HG03439 (cell line): ENCODE results near the gene NCBP3.

Experiments used
- ATAC-seq: cut with Tn5 transposase; IDR thresholded peaks from one replicate; pipeline ENCODE4 v1.9.1; 2021; ENCODE audit warnings: mild to moderate bottlenecking, moderate library complexity; ENCODE audit not compliant: unreplicated experiment

NCBP3 gene

DNA sequence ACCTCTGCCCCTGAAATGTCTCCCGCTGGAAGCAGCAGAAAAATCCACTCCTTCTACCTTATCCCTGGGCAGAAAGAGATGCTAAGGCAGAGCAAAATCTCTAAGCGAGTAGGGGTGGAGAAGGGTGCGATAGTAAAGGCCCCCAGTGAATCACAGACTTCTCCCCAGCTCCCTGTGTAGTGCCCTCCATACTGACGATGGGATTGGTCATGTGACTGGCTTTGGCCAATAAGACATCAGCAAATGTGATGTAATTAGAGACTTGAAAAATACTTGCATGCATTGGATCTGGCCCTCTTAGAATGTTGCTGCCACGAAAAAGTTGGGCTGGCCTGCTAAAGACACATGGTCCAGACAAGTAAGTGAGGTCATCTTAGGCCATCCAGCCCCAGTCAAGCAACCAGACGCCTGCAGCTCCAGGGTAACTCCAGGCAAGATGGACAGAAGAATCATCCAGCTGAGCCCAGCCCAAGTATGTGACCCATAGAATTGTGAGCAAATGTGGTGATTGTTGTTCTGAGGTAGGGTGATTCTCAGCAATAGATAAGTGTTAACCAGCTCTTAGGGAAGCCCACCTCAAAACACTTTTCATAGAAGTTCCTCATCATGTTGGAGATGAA lies 86.3 kb downstream of the NCBP3 start:
- no peak for ATAC-seq

DNA sequence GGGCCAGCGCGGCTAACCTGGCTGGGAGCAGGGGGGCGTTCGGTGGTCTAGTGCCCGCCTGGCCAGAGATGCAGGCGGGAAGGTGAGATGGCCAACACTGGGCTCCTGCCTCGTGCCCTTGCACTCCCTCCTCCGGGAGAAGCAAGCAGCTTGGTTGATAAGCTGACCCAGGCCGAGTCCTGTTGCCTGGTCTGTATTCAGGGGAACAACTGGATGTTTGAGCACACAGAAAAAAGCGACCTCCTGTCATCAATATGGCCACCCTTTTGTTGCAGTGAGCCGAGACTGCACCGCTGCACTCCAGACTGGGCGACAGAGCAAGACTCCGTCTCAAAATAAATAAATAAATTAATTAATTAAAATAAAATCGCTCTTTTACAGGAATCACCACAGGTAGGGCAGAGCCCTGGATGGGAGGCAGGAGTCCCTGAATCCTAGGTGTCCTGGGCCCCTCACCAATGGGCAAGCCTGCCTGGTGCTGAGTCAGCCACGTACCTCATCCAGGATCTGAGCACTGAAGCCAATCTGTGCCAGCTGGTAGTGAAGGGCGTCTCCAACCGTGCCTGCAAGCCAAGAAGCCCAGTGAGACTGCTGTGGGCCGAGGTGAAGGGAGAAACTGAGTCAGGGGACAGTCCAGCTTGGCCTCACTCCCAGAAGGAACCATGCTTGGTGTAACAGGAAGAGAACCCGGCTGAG lies 90.6 kb downstream of the NCBP3 start:
- ATAC-seq, result no peak

DNA sequence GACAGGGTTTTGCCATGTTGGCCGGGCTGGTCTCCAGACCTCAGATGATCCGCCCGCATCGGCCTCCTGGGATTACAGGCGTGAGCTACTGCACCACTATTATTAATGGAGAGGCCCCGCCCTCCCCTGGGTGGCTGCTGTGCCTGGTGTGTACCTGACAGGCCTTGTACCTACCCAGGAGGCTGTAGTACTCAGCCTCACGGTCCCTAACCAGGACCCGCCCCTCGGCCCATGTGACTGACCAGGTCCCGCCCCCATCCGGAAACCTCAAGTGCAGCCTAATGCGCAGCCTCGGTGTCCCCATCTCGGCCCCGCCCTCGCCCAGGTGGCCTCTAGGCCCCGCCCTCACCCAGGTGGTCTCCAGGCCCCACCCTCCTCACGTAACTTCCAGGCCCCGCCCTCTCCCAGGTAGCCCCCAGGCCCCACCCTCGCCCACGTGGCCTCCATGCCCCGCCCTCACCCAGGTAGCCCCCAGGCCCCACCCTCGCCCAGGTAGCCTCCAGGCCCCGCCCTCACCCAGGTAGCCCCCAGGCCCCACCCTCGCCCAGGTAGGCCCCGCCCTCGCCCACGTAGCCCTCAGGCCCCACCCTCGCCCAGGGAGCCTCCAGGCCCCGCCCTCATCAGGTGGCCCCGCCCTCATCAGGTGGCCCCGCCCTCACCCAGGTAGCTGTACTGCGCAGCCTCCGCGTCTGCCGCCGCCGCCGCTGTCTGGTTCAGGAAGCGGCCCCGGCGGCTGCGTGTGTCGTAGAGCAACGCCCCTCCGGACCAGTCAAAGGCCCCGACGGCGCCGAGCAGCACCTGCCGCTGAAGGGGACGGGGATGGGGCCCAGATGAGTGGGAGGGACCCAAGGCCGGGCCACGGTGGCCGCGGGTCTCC lies 91.3 kb downstream of the NCBP3 start:
- no peak for ATAC-seq

DNA sequence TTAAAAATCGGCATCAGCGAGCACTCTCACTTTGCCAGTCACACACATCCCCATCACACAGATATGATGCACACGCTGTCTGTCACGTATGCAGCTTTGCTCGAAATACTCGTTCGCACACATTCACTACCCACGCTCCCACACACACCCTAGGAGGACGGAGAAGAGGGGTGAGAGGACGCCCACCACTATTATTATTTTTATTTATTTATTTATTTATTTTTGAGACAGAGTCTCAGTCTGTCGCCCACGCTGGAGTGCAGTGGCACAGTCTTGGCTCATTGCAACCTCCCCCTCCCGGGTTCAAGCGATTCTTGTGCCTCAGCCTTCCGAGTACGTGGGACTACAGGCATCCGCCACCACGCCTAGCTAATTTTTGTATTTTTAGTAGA lies 92.0 kb downstream of the NCBP3 start:
- ATAC-seq, result no peak

DNA sequence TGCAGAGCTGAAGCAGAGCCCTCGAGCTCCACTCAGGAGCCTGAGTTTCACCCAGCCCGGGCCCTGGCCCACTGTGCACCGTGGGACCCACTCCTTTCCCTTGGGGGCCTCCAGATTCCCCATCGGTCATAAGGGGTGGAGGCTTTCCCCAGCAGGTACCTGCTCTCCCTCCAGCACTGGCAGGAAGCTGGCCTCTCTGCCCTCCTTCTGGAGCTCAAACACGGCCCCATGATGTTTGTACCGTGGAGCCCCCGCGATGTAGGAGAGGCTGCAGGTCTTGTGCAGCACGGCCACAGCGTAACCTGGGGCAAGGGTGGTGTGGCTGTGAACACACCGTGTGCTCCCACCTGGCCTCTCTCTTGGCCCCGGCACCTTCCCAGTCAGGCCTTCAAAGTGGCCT lies 92.4 kb downstream of the NCBP3 start:
- ATAC-seq, result no peak
